Thymus (tissue), 11 donors: Measurements from ENCODE around the gene THSD4. TPM values are rescaled to one million over a fixed set of nuclear protein-coding genes. Genes with fewer than 3 reads are reported as not detected.

Experiments
- DNase-seq, 9 donors: peaks; one replicate each; pipeline ENCODE4 v3.0.0-alpha.2; 2013; ENCODE audit warnings: low spot score in 9 of 9, low read depth in 6 of 9, missing footprints in 1 of 9
- H3K27ac ChIP-seq, 2 donors: one replicate each; pipeline ENCODE4 v1.5.1; 2013; ENCODE audit warnings: control low read depth in 1 of 2, low read depth in 1 of 2, low read length in 1 of 2, mild to moderate bottlenecking in 1 of 2, moderate library complexity in 1 of 2
- H3K27me3 ChIP-seq, 2 donors: one replicate each; pipeline ENCODE4 v1.5.1; 2013; ENCODE audit warnings: low read length in 1 of 2; ENCODE audit not compliant: control insufficient read depth in 2 of 2, insufficient read depth in 1 of 2
- H3K36me3 ChIP-seq, 2 donors: one replicate each; pipeline ENCODE4 v1.5.1; 2013; ENCODE audit warnings: low read length in 1 of 2, mild to moderate bottlenecking in 1 of 2, moderate library complexity in 1 of 2; ENCODE audit not compliant: control insufficient read depth in 2 of 2, insufficient read depth in 2 of 2
- H3K4me1 ChIP-seq, 2 donors: one replicate each; pipeline ENCODE4 v1.5.1; 2013; ENCODE audit warnings: low read length in 2 of 2; ENCODE audit not compliant: control insufficient read depth in 2 of 2, insufficient read depth in 2 of 2
- H3K4me3 ChIP-seq, 2 donors: one replicate each; pipeline ENCODE4 v1.5.1; 2013; ENCODE audit warnings: low read length in 2 of 2, control low read depth in 1 of 2, mild to moderate bottlenecking in 1 of 2
- H3K9me3 ChIP-seq, 2 donors: one replicate each; pipeline ENCODE4 v1.5.1; 2013; ENCODE audit warnings: low read length in 1 of 2, mild to moderate bottlenecking in 1 of 2; ENCODE audit not compliant: control insufficient read depth in 2 of 2, insufficient read depth in 1 of 2
- WGBS: extraction: QIAGEN DNeasy Blood & Tissue Kit; methylation state at CpG from one replicate; pipeline ENCODE4 v1.1.7; 2013; 5-methylcytosine and 5-hydroxymethylcytosine counted together
- polyA plus RNA-seq: library from polyadenylated mRNA; stranded (reverse); fragments of 200-250 nt; gene quantifications from one replicate; pipeline ENCODE4 v1.2.3, GENCODE V29; 2013
- total RNA-seq: library from RNA; stranded (reverse); fragments of 120-200 nt; gene quantifications from one replicate; pipeline ENCODE4 v1.2.4, GENCODE V29; 2013
- donor health status: healthy.

THSD4 gene
- total and polyA plus RNA-seq, 2 donors: 1.7 to 2.2 TPM

DNA sequence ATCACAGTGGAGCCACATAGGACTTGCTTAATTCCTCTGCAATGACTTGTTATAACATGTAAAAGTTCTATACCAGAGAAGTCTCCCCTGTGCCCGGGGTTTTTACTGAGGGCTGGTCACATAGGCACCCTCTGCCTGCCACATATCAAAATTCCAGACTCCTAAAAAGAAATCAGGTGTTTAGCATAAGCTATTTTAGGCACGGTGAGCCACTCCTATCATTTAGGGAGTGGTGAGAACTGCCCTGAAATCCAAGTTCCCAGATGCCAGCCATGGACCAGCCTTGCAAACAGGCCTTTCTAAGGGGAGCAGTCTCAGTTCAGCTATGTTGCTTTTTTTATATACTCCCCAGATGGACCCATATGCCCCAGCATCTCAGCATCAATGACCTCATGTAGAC lies 130.3 kb downstream of the THSD4 start:
- DNase-seq: no peak
- 82% methylated on average over 2 of the region's 2 CpGs for WGBS
- Histone ChIP-seq H3K36me3 (no peaks in the 10 kb centered on the region), H3K9me3 (no peaks in the 10 kb centered on the region), H3K4me3 (no peak overlapping the region), H3K27me3 (no peaks in the 10 kb centered on the region), H3K27ac (no peak overlapping the region), H3K4me1 (no peaks in the 10 kb centered on the region)

DNA sequence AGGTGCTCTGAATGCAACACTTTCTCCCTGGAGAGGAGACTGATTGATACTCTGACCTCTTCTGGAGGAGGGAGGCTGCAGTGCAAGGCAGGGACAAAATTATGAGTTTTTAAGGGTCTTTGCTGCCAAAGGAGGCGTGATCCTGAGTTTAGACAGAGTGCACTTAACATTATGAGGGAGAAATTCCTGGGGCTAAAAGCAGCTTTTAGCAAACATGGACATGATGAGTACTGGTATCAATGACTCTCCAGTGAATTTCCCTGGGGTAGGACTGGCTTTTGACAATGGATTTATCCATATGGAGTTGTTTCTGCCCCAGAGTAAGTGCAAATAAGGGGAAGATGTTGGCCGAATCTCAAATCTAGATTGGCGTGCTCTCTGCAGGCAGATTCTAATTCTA lies 133.1 kb downstream of the THSD4 start:
- 92% methylated on average over 3 of the region's 3 CpGs for WGBS
- H3K27me3 ChIP-seq: no peaks in the 10 kb centered on the region

DNA sequence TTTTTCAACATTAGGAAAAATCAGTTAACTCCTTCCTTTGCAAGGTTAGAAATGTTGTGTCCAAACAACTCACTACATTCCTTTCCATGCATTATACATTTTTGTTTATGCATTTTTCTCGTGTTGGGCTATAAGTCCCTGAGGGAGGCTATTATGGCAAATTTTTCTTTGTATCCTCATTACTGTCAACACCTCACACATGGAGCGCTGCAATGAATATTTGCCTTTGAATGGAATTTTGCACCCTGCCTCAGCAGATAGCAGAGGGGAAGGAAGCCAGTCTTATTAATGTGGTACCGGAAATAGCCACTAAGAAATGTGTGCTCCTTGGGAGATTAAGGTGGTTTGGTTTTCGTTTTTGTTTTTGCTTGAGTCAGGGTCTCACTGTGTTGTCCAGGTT lies 134.7 kb downstream of the THSD4 start:
- Histone ChIP-seq H3K9me3 (no peaks in the 10 kb centered on the region), H3K27me3 (no peaks in the 10 kb centered on the region), H3K36me3 (no peaks in the 10 kb centered on the region), H3K27ac (no peak overlapping the region), H3K4me1 (no peaks in the 10 kb centered on the region), H3K4me3 (no peak overlapping the region)
- 67% methylated on average over 4 of the region's 4 CpGs for WGBS
- DNase-seq: no peak

More for the DNA sequence above, 133.1 kb downstream of the THSD4 start:
- H3K36me3 ChIP-seq: no peaks in the 10 kb centered on the region
- no peak overlapping the region for H3K27ac ChIP-seq
- no peak for DNase-seq
- no peaks in the 10 kb centered on the region for H3K4me1 ChIP-seq
- H3K4me3 ChIP-seq: no peak overlapping the region
- H3K9me3 ChIP-seq: no peaks in the 10 kb centered on the region

DNA sequence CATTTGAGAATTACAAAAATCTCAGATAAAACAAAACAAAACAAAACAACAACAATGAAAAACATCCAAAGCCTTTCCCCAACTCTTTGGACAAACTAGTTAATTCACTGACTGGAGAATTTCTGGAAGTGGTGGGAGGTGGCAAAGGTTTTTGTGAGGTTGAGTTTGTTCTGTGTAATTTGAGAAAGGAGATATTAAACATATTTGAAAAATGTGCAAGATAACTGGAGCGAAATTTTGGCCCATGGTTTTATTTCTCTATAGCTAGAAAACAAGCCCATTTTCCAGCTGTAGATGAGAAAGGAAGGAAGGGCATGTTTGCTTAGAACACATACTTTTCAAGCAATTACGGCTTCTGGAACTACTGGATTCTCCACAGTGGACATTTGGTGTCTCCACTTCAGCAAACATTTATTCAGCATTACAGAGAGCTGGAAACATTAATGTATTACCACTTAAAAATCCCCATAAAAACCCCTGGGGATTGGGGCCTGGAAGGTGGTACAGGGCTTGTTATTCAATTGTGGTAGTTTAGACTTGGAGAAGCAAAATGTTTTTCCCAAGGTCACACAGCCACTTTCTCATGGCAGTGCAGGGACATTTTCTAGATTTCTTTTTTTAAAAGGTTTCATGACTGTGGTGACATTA lies 135.8 kb downstream of the THSD4 start:
- no peak overlapping the region for H3K27ac ChIP-seq
- no peaks in the 10 kb centered on the region for H3K27me3 ChIP-seq
- no peak overlapping the region for H3K4me3 ChIP-seq
- 88% methylated on average over 2 of the region's 2 CpGs for WGBS
- H3K36me3 ChIP-seq: no peaks in the 10 kb centered on the region
- H3K9me3 ChIP-seq: no peaks in the 10 kb centered on the region
- DNase-seq: no peak
- no peaks in the 10 kb centered on the region for H3K4me1 ChIP-seq

DNA sequence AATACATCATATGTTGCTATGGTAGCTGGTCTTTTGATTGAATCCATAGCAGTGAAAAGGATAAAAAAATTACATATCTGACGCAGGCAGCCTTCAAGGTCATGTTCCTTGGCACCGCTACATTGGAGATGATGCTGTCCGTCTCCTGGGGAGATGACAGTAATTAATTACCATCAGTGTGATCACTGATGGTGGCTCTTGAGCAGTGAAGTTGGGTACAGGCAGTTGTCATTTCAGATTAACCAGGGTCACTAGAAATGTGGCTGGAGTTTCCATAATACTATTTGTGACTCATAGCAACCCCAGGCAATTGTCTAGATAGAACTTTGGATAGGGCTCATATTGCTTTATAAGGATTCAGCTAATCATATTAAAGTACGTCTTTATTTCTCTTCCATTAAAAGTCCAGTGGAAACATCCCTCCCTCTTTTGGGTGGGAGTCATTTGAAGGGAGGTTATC lies 136.3 kb downstream of the THSD4 start:
- no peak for DNase-seq
- Histone ChIP-seq H3K36me3 (no peaks in the 10 kb centered on the region), H3K9me3 (no peaks in the 10 kb centered on the region), H3K27me3 (no peaks in the 10 kb centered on the region), H3K27ac (no peak overlapping the region), H3K4me1 (no peaks in the 10 kb centered on the region), H3K4me3 (no peak overlapping the region)
- 97% methylated on average over 4 of the region's 4 CpGs for WGBS

DNA sequence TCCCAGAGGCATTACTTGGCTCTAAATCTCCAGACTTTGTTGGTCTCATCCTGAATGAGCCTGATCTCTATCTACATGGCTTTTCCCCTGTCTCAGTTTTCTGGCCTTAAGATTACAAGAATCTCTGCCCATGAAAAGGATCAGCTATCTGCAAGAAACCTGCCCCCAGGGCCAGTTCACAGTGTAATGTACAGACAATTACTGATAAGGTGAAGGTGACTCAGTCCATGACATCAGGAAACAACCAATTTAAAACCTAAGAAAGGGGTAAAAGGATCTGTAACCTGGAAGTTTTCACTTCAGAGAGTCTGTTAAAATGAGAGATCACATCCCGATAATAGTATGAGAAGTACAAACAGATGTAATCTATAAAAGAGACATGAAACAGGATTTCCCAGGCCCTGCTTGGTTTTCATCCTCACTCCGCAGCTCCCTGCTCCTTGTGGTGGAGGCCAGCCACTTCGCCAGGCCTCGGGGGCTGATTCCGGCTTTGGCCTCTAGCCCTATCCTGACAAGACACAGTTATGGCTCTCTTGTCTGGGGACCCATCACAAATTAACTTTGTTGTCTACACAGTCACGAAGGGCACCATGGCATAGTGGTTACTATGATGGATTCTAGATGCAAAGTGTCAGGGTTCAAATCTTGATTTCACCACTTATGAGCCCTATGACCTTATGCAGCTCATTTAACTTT lies 136.9 kb downstream of the THSD4 start:
- WGBS: 96% methylated on average over 6 of the region's 6 CpGs
- Histone ChIP-seq H3K4me3 (no peak overlapping the region), H3K27me3 (no peaks in the 10 kb centered on the region), H3K9me3 (no peaks in the 10 kb centered on the region), H3K4me1 (no peaks in the 10 kb centered on the region), H3K36me3 (no peaks in the 10 kb centered on the region), H3K27ac (no peak overlapping the region)
- no peak for DNase-seq

DNA sequence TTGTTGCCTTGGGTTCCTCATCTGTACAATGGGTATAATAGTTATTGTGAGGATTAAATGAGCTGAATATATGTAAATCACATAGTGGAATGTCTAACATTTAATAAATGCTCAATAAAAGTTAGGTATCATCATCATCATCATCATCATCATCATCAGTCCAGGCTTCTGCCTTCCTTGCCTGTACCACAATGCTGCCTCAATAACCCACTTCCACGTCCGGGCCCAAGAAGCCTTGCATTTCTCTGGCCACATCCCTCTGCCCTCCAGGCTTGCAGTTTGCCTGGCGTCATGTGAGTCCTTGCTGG lies 137.4 kb downstream of the THSD4 start:
- Histone ChIP-seq H3K9me3 (no peaks in the 10 kb centered on the region), H3K4me1 (no peaks in the 10 kb centered on the region), H3K4me3 (no peak overlapping the region), H3K27me3 (no peaks in the 10 kb centered on the region), H3K27ac (no peak overlapping the region), H3K36me3 (no peaks in the 10 kb centered on the region)
- 98% methylated on average over 3 of the region's 3 CpGs for WGBS
- DNase-seq: no peak

DNA sequence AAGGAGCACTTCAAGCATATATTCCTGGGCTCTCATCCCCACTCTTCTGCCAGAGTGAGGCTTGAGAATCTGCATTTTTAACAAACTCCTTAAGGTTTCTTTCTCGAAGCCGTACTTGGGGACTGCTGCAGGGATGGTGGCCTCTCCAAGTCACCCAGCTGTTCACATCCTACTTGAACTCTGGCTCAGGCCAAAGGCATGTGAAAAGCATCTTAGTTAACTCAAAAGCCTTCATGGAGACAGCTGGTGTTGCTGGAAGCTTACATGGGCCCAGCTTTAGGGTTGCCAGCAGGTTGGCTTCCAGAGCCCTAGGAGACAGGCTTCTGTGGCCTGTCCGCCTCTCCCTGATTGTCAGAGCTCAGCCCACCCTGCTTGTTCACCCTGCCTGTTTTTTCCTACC lies 139.2 kb downstream of the THSD4 start:
- H3K27ac ChIP-seq: no peak overlapping the region
- no peak overlapping the region for H3K4me3 ChIP-seq
- H3K36me3 ChIP-seq: no peaks in the 10 kb centered on the region
- no peaks in the 10 kb centered on the region for H3K4me1 ChIP-seq
- H3K27me3 ChIP-seq: no peaks in the 10 kb centered on the region
- no peak for DNase-seq
- 95% methylated on average over 3 of the region's 3 CpGs for WGBS
- H3K9me3 ChIP-seq: no peaks in the 10 kb centered on the region

DNA sequence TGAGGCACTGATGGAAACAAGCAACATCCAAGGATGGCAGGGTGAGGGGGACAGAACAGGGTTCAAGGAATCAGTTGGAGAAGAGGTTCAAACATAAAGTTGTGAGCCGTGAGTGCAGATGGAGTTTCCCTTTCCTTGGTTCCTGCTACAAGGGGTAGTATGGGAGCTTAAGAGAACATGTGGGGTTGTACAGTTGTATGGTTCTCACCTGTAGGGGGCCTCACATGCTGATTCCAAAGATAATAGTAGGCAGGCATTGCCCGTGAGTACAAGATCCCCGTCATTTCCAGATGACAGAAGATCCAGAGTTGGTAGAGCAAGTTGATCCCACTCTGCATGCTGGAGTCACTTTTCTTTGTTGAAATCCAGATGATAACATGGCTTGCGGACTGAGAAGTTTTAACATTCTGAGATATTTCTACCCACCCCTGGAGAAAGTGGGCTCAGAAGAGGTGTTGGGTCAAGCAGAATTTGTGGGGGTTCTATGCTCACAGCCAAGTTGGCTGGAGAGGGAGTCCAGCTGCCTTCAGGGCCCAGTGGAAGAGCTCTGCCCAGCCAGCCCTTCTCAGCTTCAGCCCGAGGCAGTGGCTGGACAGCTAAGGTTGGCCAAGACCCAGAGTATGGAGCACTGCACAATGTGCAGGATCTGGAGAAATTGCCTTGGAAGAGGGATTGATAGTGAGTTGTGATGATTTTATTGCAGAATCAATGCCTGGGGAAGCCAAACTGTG lies 141.8 kb downstream of the THSD4 start:
- no peak for DNase-seq
- no peaks in the 10 kb centered on the region for H3K36me3 ChIP-seq
- no peak overlapping the region for H3K4me3 ChIP-seq
- WGBS: 96% methylated on average over 5 of the region's 5 CpGs
- H3K27me3 ChIP-seq: no peaks in the 10 kb centered on the region
- no peaks in the 10 kb centered on the region for H3K4me1 ChIP-seq
- H3K9me3 ChIP-seq: no peaks in the 10 kb centered on the region
- no peak overlapping the region for H3K27ac ChIP-seq
